K562 (cell line): ENCODE measurements around the gene FAM240A. TPM values are rescaled to one million over a fixed set of nuclear protein-coding genes. Genes with fewer than 3 reads are reported as not detected.

ENCODE experiments used
- CBX5 ChIP-seq: IDR thresholded peaks from 2 replicates; pipeline ENCODE4 v1.6.1; 2014; ENCODE audit warnings: low read depth, borderline replicate concordance
- CEBPG ChIP-seq, 3 experiments: fragments of 200-800 bp in 1 of 3; sonication (Bioruptor generic) in 1 of 3; sonication (generic) in 1 of 3; formaldehyde crosslinking in 1 of 3; IDR thresholded peaks in 2 of 3; conservative IDR thresholded peaks in 1 of 3; 2 replicates each; pipeline versions ENCODE4 v1.6.1 to v1.8.0; 2016 to 2022; ENCODE audit warnings: missing compliant biosample characterization in 2 of 3, missing genetic modification characterization in 2 of 3, mild to moderate bottlenecking in 1 of 3, missing genetic modification reagents in 1 of 3
- HINFP ChIP-seq: fragments of 450-650 bp; conservative IDR thresholded peaks from 2 replicates; pipeline ENCODE4 v1.6.1; 2016; ENCODE audit warnings: missing genetic modification characterization, low read depth, mild to moderate bottlenecking, control low read depth, missing compliant biosample characterization
- USF2 ChIP-seq: sonication (generic); formaldehyde crosslinking; IDR thresholded peaks from 2 replicates; pipeline ENCODE4 v1.5.0; 2020; ENCODE audit warnings: missing genetic modification reagents
- ZNF175 ChIP-seq: fragments of 200-800 bp; sonication (Bioruptor generic); IDR thresholded peaks from 2 replicates; pipeline ENCODE4 v1.6.1; 2016; ENCODE audit warnings: low read depth, mild to moderate bottlenecking, missing genetic modification characterization, missing compliant biosample characterization
- ZNF75A ChIP-seq: fragments of 450-650 bp; formaldehyde crosslinking; IDR thresholded peaks from 2 replicates; pipeline ENCODE4 v1.4.0; 2020; ENCODE audit warnings: mild to moderate bottlenecking
- ZNF766 ChIP-seq: fragments of 200-800 bp; sonication (Bioruptor generic); conservative IDR thresholded peaks from 2 replicates; pipeline ENCODE4 v1.6.1; 2016; ENCODE audit warnings: missing genetic modification characterization, missing compliant biosample characterization
- polyA plus RNA-seq, 8 experiments: library from polyadenylated mRNA; depleted of rRNA in 4 of 8; stranded (reverse) in 5 of 8; unstranded in 3 of 8; fragments of >200 nt; fragmentation: Nextera tagmentation in 2 of 8; fragmentation: Illumina TruSeq in 1 of 8; extraction: Ambion mirVana in 2 of 8; extraction: Trizol in 1 of 8; gene quantifications; 2 replicates each; pipeline versions ENCODE4 v1.2.1 to v1.2.3, GENCODE V29; 2011 to 2014; ENCODE audit warnings: inconsistent platforms in 1 of 8, missing spikeins in 1 of 8
- total RNA-seq, 7 experiments: library from RNA; depleted of rRNA in 6 of 7; stranded (reverse); fragments of >200 nt in 6 of 7; fragmentation: Illumina TruSeq in 2 of 7; extraction: Trizol in 2 of 7; gene quantifications; 2 replicates each; pipeline versions ENCODE4 v1.2.1 to v1.2.3, GENCODE V29; 2011 to 2021; ENCODE audit warnings: low replicate concordance in 1 of 7

The FAM240A gene
- total and polyA plus RNA-seq, 9 of the 15 experiments (the other 6 are each of a cell fraction or from before 2014, with no cell fraction given): not detected

- TF ChIP-seq ZNF766 (CRISPR knock-in tag) (0 out of 2 replicates have a peak, but pooled peaks have one; percentile 5), HINFP (tag) (no peak), CEBPG (CRISPR knock-in tag; IDR thresholded peaks at IDR 0.05) (no peak), CEBPG (tag; conservative IDR thresholded peaks at IDR 0.05 in 1 of 2, IDR thresholded peaks at IDR 0.05 in 1 of 2) (0 out of 4 replicates have a peak, but pooled peaks of 1 of the 2 experiments have one; percentile 12), ZNF175 (CRISPR knock-in tag) (0 out of 2 replicates have a peak, but pooled peaks have one; percentile 10), CBX5 (no peak), USF2 (CRISPR knock-in tag) (no peak), ZNF75A (CRISPR knock-in tag) (no peak)
- TF ChIP-seq, all 486 proteins: peak for 3
Observed at GRCh38 chr3:46604127-46604526, 8.2 kb upstream of the FAM240A start (continued).
